HepG2 (cell line): ENCODE measurements around the gene OSBPL1A. TPM values are rescaled to one million over a fixed set of nuclear protein-coding genes. Genes with fewer than 3 reads are reported as not detected.

ENCODE experiments used
- ADNP ChIP-seq: sonication (generic); formaldehyde crosslinking; IDR thresholded peaks from 2 replicates; pipeline ENCODE4 v1.4.0; 2020; ENCODE audit warnings: missing genetic modification reagents
- ATF7-NPFF ChIP-seq: sonication (generic); formaldehyde crosslinking; IDR thresholded peaks from 2 replicates; pipeline ENCODE4 v1.8.1; 2023; ENCODE audit warnings: mild to moderate bottlenecking, low read depth, missing genetic modification reagents, moderate library complexity
- DNMT1 ChIP-seq: sonication (generic); formaldehyde crosslinking; IDR thresholded peaks from 2 replicates; pipeline ENCODE4 v1.5.1; 2020; ENCODE audit warnings: mild to moderate bottlenecking, missing genetic modification reagents
- HMG20B ChIP-seq: conservative IDR thresholded peaks from 2 replicates; pipeline ENCODE4 v1.6.1; 2016; ENCODE audit warnings: missing genetic modification reagents, missing compliant biosample characterization
- NPAS2 ChIP-seq: sonication (generic); formaldehyde crosslinking; IDR thresholded peaks from 2 replicates; pipeline ENCODE4 v1.8.0; 2022; ENCODE audit warnings: mild to moderate bottlenecking, missing genetic modification reagents, borderline replicate concordance
- PHF5A ChIP-seq: IDR thresholded peaks from one replicate; pipeline ENCODE4 v1.6.1; 2018; ENCODE audit warnings: low read depth, missing genetic modification reagents; ENCODE audit not compliant: unreplicated experiment
- U2AF2 ChIP-seq: fragments of 200-400 bp; formaldehyde crosslinking; IDR thresholded peaks from 2 replicates; pipeline ENCODE4 v1.6.1; 2017; ENCODE audit warnings: low read depth, mild to moderate bottlenecking, low read length
- ZBTB21 ChIP-seq: sonication (generic); formaldehyde crosslinking; IDR thresholded peaks from 2 replicates; pipeline ENCODE4 v1.4.0; 2020; ENCODE audit warnings: missing genetic modification reagents
- ZEB1 ChIP-seq: IDR thresholded peaks from 2 replicates; pipeline ENCODE4 v1.6.1; 2012; ENCODE audit warnings: mild to moderate bottlenecking, low read depth, inconsistent platforms; ENCODE audit not compliant: insufficient replicate concordance
- ZNF12 ChIP-seq: sonication (generic); formaldehyde crosslinking; IDR thresholded peaks from 2 replicates; pipeline ENCODE4 v1.5.0; 2020; ENCODE audit warnings: missing genetic modification reagents
- ZNF136 ChIP-seq: sonication (generic); formaldehyde crosslinking; IDR thresholded peaks from 2 replicates; pipeline ENCODE4 v1.8.1; 2022; ENCODE audit warnings: low read depth, mild to moderate bottlenecking, moderate library complexity, missing genetic modification reagents
- ZNF180 ChIP-seq: sonication (generic); formaldehyde crosslinking; IDR thresholded peaks from 2 replicates; pipeline ENCODE4 v1.4.0; 2020; ENCODE audit warnings: low read depth, missing genetic modification reagents, borderline replicate concordance
- ZNF577 ChIP-seq: sonication (generic); formaldehyde crosslinking; IDR thresholded peaks from 2 replicates; pipeline ENCODE4 v1.4.0; 2020; ENCODE audit warnings: mild to moderate bottlenecking, low read depth, missing genetic modification reagents, borderline replicate concordance
- ZNF766 ChIP-seq: sonication (generic); formaldehyde crosslinking; IDR thresholded peaks from 2 replicates; pipeline ENCODE4 v1.5.0; 2020; ENCODE audit warnings: missing genetic modification reagents, borderline replicate concordance
- ZNF792 ChIP-seq: IDR thresholded peaks from 2 replicates; pipeline ENCODE4 v1.6.1; 2016
- polyA plus RNA-seq, 8 experiments: library from polyadenylated mRNA; depleted of rRNA in 3 of 8; stranded (reverse) in 7 of 8; unstranded in 1 of 8; fragments of >200 nt; fragmentation: Illumina TruSeq in 4 of 8; extraction: Trizol in 4 of 8; gene quantifications; 2 replicates each; pipeline versions ENCODE4 v1.2.1 to v1.2.3, GENCODE V29; 2011 to 2016; ENCODE audit warnings: low read depth in 4 of 8, missing spikeins in 1 of 8, mixed read lengths in 1 of 8; ENCODE audit not compliant: insufficient read depth in 1 of 8
- total RNA-seq, 5 experiments: library from RNA; depleted of rRNA; stranded (reverse); fragments of >200 nt; fragmentation: Illumina TruSeq; extraction: Trizol; gene quantifications; 2 replicates each; pipeline ENCODE4 v1.2.3, GENCODE V29; 2016; ENCODE audit warnings: low read depth in 1 of 5
- TF ChIP-seq, protein P1 (sequence below): sonication (generic); formaldehyde crosslinking; IDR thresholded peaks from 2 replicates; pipeline ENCODE4 v1.5.0; 2020; ENCODE audit warnings: missing genetic modification reagents
- TF ChIP-seq, protein P2 (sequence below): IDR thresholded peaks from 2 replicates; pipeline ENCODE4 v1.6.1; 2016; ENCODE audit warnings: low read depth
- TF ChIP-seq, protein P3 (sequence below): sonication (generic); formaldehyde crosslinking; IDR thresholded peaks from 2 replicates; pipeline ENCODE4 v1.5.1; 2020; ENCODE audit warnings: mild to moderate bottlenecking, missing genetic modification reagents, borderline replicate concordance

OSBPL1A gene
- total and polyA plus RNA-seq, 2 of the 13 experiments (the other 11 are each of a cell fraction or from before 2014, with no cell fraction given), result 0.02 TPM; not detected in 1

DNA sequence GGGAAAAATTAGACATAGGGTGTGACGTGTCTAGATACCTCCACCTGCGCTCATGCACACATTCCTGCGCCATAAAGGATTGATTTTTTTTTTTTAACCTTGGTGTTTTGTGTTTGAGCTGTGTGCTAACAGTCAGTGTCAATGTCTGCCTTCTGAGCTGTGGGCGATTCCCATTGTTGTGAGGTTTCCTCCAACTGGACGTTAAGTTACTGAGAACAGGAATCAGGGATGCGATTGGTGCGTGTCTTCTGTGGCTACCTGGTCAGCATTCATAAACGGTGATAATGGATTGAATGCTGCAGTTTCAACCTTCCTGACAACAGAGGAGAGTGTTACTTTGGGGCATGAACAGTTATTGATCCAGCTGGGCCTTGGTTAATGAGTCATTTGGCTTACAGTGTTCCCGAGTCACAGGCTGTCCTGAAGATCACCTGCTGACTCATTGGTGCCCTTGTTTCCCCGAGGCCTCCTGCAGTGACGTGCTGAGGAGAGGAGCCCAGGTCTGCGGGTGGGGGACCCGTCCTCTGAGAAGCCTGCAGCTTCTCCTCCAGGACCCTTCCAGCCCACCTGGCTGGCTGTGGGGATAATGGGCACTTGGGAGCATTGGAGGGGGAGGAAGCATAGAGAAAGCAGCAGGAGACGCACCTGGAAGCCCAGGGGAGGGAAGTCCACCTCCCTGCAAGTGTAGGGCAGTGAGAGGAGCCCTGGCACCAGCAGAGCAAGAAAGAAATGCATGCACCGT lies 284.6 kb downstream of the OSBPL1A start (continued):
- TF ChIP-seq ZEB1, result peak; percentile 56
- TF ChIP-seq, protein P1, sequence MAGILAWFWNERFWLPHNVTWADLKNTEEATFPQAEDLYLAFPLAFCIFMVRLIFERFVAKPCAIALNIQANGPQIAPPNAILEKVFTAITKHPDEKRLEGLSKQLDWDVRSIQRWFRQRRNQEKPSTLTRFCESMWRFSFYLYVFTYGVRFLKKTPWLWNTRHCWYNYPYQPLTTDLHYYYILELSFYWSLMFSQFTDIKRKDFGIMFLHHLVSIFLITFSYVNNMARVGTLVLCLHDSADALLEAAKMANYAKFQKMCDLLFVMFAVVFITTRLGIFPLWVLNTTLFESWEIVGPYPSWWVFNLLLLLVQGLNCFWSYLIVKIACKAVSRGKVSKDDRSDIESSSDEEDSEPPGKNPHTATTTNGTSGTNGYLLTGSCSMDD (CRISPR knock-in tag), result no peak
- TF ChIP-seq ZBTB21 (CRISPR knock-in tag), result peak; percentile 93
- TF ChIP-seq HMG20B (CRISPR knock-in tag), result 0 out of 2 replicates have a peak, but pooled peaks have one; percentile 14
- TF ChIP-seq ADNP (CRISPR knock-in tag), result no peak
- TF ChIP-seq, protein P2, sequence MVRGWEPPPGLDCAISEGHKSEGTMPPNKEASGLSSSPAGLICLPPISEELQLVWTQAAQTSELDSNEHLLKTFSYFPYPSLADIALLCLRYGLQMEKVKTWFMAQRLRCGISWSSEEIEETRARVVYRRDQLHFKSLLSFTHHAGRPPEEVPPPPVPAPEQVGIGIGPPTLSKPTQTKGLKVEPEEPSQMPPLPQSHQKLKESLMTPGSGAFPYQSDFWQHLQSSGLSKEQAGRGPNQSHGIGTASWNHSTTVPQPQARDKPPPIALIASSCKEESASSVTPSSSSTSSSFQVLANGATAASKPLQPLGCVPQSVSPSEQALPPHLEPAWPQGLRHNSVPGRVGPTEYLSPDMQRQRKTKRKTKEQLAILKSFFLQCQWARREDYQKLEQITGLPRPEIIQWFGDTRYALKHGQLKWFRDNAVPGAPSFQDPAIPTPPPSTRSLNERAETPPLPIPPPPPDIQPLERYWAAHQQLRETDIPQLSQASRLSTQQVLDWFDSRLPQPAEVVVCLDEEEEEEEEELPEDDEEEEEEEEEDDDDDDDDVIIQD (CRISPR knock-in tag), result peak; percentile 85
- TF ChIP-seq ZNF136 (CRISPR knock-in tag), result no peak
- peak; percentile 81 for TF ChIP-seq PHF5A (CRISPR knock-in tag)
- TF ChIP-seq ZNF12 (CRISPR knock-in tag), result peak; percentile 43; the same call in 1 of the 2 replicates
- TF ChIP-seq U2AF2, result no peak
- TF ChIP-seq NPAS2, result no peak
- peak; percentile 65; the same call in 1 of the 2 replicates for TF ChIP-seq ZNF766
- peak; percentile 86 for TF ChIP-seq ZNF792 (CRISPR knock-in tag)
- TF ChIP-seq ZNF180 (CRISPR knock-in tag), result no peak
- TF ChIP-seq, protein P3, sequence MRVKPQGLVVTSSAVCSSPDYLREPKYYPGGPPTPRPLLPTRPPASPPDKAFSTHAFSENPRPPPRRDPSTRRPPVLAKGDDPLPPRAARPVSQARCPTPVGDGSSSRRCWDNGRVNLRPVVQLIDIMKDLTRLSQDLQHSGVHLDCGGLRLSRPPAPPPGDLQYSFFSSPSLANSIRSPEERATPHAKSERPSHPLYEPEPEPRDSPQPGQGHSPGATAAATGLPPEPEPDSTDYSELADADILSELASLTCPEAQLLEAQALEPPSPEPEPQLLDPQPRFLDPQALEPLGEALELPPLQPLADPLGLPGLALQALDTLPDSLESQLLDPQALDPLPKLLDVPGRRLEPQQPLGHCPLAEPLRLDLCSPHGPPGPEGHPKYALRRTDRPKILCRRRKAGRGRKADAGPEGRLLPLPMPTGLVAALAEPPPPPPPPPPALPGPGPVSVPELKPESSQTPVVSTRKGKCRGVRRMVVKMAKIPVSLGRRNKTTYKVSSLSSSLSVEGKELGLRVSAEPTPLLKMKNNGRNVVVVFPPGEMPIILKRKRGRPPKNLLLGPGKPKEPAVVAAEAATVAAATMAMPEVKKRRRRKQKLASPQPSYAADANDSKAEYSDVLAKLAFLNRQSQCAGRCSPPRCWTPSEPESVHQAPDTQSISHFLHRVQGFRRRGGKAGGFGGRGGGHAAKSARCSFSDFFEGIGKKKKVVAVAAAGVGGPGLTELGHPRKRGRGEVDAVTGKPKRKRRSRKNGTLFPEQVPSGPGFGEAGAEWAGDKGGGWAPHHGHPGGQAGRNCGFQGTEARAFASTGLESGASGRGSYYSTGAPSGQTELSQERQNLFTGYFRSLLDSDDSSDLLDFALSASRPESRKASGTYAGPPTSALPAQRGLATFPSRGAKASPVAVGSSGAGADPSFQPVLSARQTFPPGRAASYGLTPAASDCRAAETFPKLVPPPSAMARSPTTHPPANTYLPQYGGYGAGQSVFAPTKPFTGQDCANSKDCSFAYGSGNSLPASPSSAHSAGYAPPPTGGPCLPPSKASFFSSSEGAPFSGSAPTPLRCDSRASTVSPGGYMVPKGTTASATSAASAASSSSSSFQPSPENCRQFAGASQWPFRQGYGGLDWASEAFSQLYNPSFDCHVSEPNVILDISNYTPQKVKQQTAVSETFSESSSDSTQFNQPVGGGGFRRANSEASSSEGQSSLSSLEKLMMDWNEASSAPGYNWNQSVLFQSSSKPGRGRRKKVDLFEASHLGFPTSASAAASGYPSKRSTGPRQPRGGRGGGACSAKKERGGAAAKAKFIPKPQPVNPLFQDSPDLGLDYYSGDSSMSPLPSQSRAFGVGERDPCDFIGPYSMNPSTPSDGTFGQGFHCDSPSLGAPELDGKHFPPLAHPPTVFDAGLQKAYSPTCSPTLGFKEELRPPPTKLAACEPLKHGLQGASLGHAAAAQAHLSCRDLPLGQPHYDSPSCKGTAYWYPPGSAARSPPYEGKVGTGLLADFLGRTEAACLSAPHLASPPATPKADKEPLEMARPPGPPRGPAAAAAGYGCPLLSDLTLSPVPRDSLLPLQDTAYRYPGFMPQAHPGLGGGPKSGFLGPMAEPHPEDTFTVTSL (CRISPR knock-in tag), result peak; percentile 77; the same call in 1 of the 2 replicates
- no peak for TF ChIP-seq DNMT1 (CRISPR knock-in tag)
- TF ChIP-seq ZNF577 (CRISPR knock-in tag), result no peak
- TF ChIP-seq ATF7-NPFF, result 0 out of 2 replicates have a peak, but pooled peaks have one; percentile 44
